Measurements from ENCODE around the gene MED22.
"Not testable (repeated sequence)": the region's sequence is repeated elsewhere in the genome, so short reads cannot be mapped to it uniquely, and the experiment has no call there.

MED22 gene

GRCh38 chr9:133323991-133324703, 23.8 kb downstream of the MED22 start:
- no peak for DNase-seq (ENCODE audit: low spot score)
- in situ Hi-C loops (cut with MboI; ENCODE audit: low pct_unique_long_range_greater_than_20kb, low sequenced_read_pairs, unreplicated experiment): no loop called here
- TF ChIP-seq CTCF (IDR thresholded peaks at IDR 0.05; ENCODE audit: extremely low read depth, insufficient read depth, missing control alignments): no peak

- in situ Hi-C loops (cut with MboI; ENCODE audit: low pct_unique_long_range_greater_than_20kb, low sequenced_read_pairs, unreplicated experiment): no loop called here
- DNase-seq (ENCODE audit: low spot score): no peak
- TF ChIP-seq CTCF (IDR thresholded peaks at IDR 0.05; ENCODE audit: extremely low read depth, insufficient read depth, missing control alignments): no peak
Observed at GRCh38 chr9:133323211-133323610, 24.7 kb downstream of the MED22 start.

- DNase-seq (ENCODE audit: low spot score): no peak
- in situ Hi-C loops (cut with MboI; ENCODE audit: low pct_unique_long_range_greater_than_20kb, low sequenced_read_pairs, unreplicated experiment): no loop called here
- no peak for TF ChIP-seq CTCF (IDR thresholded peaks at IDR 0.05; ENCODE audit: extremely low read depth, insufficient read depth, missing control alignments)
Observed at GRCh38 chr9:133322701-133323100, 25.2 kb downstream of the MED22 start.

- DNase-seq (ENCODE audit: low spot score): no peak
- in situ Hi-C loops (cut with MboI; ENCODE audit: low pct_unique_long_range_greater_than_20kb, low sequenced_read_pairs, unreplicated experiment): no loop called here
- no peak for TF ChIP-seq CTCF (IDR thresholded peaks at IDR 0.05; ENCODE audit: extremely low read depth, insufficient read depth, missing control alignments)
Observed at GRCh38 chr9:133321411-133321935, 26.5 kb downstream of the MED22 start.

- in situ Hi-C loops (cut with MboI; ENCODE audit: low pct_unique_long_range_greater_than_20kb, low sequenced_read_pairs, unreplicated experiment): no loop called here
- no peak for TF ChIP-seq CTCF (IDR thresholded peaks at IDR 0.05; ENCODE audit: extremely low read depth, insufficient read depth, missing control alignments)
- DNase-seq (ENCODE audit: low spot score): no peak
Observed at GRCh38 chr9:133320421-133320881, 27.5 kb downstream of the MED22 start.

- in situ Hi-C loops (cut with MboI; ENCODE audit: low pct_unique_long_range_greater_than_20kb, low sequenced_read_pairs, unreplicated experiment); DNase-seq (ENCODE audit: low spot score): not testable (repeated sequence)
Observed at GRCh38 chr9:133317551-133317950, 30.4 kb downstream of the MED22 start.

GRCh38 chr9:133315997-133316396, 31.9 kb downstream of the MED22 start:
- no peak for DNase-seq (ENCODE audit: low spot score)
- in situ Hi-C loops (cut with MboI; ENCODE audit: low pct_unique_long_range_greater_than_20kb, low sequenced_read_pairs, unreplicated experiment): no loop called here
- TF ChIP-seq CTCF (IDR thresholded peaks at IDR 0.05; ENCODE audit: extremely low read depth, insufficient read depth, missing control alignments): no peak

Measured in GM13977 (cell line).